GM20431 (cell line): ENCODE data around the gene OXSR1.

Experiments used
- in situ Hi-C: fragments of 300-500 bp; cut with MseI, MboI; formaldehyde crosslinking; loops from one replicate; pipeline ENCODE4 v1.15.0; 2020; ENCODE audit warnings: low sequenced_read_pairs; ENCODE audit not compliant: unreplicated experiment

The OXSR1 gene

DNA sequence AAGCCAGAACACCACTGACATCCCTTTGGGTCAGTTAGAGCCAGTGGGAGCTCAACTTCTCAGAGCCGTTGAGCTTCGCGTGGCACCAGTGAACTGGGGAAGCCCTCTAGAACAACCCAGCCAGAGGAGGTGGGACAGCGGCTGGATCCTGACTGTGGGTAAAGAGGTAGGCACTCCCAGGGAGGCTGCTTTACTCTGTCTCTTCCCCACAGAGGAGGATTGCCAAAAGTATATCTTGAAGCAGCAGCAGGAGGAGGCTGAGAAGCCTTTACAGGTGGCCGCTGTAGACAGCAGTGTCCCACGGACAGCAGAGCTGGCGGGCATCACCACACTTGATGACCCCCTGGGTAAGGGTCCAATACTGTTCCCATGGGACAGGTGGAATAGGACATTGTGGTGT lies 25.7 kb upstream of the OXSR1 start:
- in situ Hi-C loops: loop anchor here (25.0 kb wide), 1 partner anchor 348 kb away; the partner anchor contains the start of gene EXOG

DNA sequence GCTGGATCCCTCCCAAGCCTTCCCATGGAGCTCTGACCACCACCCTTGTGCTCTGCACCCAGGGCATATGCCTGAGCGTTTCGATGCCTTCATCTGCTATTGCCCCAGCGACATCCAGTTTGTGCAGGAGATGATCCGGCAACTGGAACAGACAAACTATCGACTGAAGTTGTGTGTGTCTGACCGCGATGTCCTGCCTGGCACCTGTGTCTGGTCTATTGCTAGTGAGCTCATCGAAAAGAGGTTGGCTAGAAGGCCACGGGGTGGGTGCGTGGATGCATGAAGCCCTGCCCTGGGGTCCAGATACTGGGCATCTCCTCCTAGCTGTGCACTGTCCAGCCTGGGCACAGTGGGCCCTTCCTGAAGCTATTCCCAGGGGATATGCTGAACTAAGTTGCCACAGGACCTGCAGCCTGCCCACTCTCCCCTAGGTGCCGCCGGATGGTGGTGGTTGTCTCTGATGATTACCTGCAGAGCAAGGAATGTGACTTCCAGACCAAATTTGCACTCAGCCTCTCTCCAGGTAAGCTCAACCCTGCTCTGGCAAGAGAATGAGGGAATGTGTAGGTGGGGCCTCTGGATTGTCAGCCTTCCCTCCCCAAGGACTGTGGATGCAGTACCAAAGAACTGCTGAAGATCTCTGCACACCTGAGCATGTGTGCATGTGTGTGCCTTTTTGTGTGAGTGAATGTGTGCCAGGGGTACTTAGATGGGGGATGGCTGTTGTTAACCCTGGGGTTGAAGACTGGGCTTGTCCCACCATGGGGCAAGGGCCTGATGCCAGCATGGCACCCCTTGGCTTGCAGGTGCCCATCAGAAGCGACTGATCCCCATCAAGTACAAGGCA lies 24.8 kb upstream of the OXSR1 start:
- in situ Hi-C loops: loop anchor here (25.0 kb wide), 1 partner anchor 347 kb away; the partner anchor contains the start of gene EXOG

DNA sequence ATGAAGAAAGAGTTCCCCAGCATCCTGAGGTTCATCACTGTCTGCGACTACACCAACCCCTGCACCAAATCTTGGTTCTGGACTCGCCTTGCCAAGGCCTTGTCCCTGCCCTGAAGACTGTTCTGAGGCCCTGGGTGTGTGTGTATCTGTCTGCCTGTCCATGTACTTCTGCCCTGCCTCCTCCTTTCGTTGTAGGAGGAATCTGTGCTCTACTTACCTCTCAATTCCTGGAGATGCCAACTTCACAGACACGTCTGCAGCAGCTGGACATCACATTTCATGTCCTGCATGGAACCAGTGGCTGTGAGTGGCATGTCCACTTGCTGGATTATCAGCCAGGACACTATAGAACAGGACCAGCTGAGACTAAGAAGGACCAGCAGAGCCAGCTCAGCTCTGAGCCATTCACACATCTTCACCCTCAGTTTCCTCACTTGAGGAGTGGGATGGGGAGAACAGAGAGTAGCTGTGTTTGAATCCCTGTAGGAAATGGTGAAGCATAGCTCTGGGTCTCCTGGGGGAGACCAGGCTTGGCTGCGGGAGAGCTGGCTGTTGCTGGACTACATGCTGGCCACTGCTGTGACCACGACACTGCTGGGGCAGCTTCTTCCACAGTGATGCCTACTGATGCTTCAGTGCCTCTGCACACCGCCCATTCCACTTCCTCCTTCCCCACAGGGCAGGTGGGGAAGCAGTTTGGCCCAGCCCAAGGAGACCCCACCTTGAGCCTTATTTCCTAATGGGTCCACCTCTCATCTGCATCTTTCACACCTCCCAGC lies 24.0 kb upstream of the OXSR1 start:
- in situ Hi-C loops: loop anchor here (25.0 kb wide), 1 partner anchor 346 kb away; the partner anchor contains the start of gene EXOG

DNA sequence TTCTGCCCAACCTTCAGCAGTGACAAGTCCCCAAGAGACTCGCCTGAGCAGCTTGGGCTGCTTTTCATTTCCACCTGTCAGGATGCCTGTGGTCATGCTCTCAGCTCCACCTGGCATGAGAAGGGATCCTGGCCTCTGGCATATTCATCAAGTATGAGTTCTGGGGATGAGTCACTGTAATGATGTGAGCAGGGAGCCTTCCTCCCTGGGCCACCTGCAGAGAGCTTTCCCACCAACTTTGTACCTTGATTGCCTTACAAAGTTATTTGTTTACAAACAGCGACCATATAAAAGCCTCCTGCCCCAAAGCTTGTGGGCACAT lies 23.4 kb upstream of the OXSR1 start:
- in situ Hi-C loops: loop anchor here (25.0 kb wide), 1 partner anchor 345 kb away; the partner anchor contains the start of gene EXOG

DNA sequence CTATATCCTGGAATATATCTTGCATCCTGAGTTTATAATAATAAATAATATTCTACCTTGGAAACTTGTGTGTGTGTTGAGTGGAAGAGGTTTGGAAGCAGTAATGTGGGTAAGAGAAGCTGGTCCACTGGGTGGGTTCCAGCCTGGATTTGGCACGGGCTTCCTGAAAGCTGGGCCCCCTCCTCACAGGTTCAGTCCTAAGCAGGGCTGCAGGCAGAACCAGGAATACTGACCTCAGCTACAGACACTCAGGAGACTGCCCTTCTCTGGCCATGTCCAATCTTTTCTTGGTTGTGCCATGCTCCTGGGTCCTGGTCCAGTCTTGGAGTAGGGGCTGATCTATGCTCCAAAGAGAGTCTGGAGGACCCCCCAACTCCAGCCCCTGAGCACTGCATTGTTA lies 22.4 kb upstream of the OXSR1 start:
- in situ Hi-C loops: loop anchor here (25.0 kb wide), 1 partner anchor 344 kb away; the partner anchor contains the start of gene EXOG

DNA sequence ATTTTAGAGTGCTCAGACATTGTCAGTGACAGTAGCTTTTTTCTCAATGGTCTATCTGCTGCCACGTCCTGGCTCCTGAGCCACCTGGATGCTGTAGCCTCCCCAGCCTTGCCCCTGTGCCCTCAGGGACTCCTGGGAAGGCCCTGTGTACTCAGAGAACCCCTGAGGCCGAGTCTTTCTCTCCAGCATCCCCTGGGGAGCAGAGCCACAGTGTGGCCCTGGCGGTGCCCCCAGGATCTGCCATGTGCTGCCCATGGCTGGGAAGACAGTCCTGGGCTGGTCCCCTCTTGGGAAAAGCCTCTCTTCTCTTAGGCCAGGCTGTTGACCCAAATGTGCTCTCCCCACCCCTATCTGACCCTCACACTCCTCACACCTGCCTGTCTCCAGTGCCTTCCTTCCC lies 21.8 kb upstream of the OXSR1 start:
- in situ Hi-C loops: loop anchor here (25.0 kb wide), 1 partner anchor 344 kb away; the partner anchor contains the start of gene EXOG

DNA sequence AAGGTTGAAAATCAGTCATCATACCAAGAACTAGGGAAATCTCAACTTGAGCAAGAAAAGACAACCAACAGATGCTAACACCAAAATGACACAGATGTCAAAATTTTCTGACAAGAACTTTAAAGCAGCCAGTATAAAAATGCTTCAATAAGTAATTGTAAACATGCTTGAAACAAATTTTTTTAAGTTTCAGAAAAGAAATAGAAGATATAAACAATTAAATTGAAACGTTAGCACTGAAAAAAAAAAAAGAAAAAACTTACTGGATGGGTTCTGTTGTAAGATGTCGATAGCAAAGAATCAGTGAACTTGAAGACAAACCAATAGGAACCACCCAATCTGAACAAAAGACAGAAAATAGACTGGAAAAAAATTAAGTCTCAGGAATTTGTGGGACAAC lies 18.8 kb upstream of the OXSR1 start:
- in situ Hi-C loops: loop anchor here (25.0 kb wide), 1 partner anchor 341 kb away; the partner anchor contains the start of gene EXOG

DNA sequence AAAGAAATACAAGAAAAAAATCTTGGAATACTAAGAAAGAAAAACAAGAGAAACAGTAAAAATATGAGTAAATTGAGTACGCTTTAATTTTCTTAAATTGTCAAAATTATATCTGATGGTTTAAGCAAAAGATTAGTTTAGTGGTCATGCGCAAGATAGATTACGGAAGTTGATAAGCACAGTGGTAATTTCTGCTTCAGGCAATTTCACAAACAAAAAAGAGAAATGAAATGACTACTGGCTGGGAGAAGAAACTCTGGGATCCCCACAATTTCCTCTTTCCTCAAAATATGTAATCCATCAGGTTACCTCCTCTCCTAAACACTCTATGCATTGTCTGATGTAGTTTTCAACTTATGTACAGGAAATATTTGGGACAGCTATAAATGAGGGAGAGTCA lies 17.9 kb upstream of the OXSR1 start:
- in situ Hi-C loops: loop anchor here (25.0 kb wide), 1 partner anchor 340 kb away; the partner anchor contains the start of gene EXOG

DNA sequence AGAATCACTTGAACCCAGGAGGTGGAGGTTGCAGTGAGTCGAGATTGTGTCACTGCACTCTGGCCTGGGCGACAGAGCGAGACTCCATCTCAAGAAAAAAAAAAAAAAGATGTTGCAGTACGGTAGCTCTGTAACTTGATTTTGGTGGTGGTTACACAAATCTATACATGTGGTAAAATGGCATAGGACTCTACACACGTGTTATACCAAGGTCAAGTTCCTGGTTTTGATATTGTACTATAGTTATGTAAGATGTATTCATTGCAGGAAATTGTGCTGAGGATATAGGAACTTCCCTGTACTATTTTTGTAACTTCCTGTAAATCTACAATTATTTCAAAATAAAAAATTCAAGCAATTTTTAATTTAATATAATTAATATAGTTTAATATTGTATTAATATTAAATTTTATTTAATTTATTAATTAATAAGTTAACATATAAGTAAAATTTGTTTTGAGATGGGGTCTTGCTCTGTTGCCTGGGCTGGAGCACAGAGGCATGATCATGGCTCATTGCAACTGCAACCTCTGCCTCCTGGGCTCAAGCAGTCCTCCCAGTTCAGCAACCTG lies 16.9 kb upstream of the OXSR1 start:
- in situ Hi-C loops: loop anchor here (25.0 kb wide), 1 partner anchor 339 kb away; the partner anchor contains the start of gene EXOG

DNA sequence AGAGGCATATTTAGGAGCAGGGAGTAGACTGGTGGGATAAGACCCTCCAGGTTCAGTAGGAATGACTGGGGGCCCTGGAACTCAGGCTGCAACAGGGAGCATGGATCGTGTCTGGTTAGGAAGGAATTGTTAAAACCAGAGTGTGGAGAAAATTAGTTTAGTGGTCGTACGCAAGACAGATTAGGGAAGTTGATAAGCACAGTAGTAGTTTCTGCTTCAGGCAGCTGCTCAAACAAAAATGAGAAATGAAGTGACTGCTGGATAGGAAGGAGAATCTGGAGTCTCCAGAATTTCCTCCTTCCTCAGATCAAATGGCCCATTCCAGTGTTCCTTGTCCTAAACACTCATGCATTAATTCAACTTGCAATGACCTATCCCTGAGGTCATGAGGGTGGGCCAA lies 15.6 kb upstream of the OXSR1 start:
- in situ Hi-C loops: loop anchor here (25.0 kb wide), 1 partner anchor 338 kb away; the partner anchor contains the start of gene EXOG

DNA sequence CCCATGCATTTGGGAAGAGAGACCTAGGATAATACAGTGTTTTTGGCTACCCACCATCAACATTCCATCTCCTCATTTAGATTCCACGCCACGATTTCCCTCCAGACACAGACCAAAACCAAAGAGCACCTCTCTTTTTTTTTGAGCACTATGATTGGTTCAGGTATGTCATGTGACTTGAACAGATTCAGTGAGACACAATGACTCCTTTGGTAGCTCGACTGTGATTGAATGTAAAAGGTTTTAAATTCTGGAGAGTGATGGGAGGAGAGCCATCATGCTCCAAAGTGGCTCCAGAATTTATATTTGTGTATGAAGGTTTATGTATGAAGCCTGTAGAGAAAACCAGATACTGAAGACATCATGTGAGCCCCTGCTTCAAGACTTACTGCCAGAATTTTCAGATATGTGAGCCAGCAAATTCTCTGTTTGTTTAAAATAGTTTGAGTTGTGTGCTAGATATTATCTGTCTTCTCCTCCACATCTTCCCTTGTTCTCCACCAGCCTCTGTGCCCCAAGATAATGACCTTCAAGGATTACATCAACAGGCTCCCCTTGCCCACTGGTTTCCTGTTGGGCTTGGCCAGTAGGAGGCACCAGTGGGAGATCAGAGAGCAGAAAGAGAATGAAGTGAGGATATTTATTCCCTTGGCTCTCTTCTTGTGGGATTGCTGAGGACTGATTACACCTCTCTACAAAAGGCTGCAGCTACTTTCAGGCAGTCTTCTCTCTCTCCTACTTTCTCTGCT lies 14.4 kb upstream of the OXSR1 start:
- in situ Hi-C loops: no loop called here

DNA sequence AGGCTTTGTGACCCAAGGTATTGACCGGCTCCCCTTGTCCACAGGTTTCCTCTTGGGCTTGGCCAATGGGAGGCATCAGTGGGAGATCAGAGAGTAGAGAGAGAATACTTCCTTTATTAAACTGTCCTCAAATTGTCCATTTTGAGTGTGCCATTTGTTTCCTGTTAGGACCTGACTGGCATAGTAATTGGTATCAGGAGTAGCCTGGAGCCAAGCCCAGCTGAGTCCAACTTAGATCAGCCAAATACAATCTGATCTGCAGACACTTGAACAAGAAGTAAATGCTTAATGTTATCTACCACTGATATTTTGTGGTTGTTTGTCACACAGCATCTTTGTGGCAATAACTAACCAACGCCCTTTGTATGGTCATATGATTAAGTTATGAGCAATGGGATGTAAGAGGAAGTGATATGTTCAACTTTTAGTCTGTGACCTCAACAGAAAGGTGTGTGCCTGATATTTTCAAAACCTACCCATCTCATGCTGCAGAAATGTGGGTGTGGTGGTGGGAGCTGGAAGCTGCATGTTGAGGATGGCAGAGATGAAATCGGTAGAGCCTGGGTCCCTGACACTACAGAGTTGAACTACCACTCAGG lies 13.6 kb upstream of the OXSR1 start:
- in situ Hi-C loops: no loop called here

DNA sequence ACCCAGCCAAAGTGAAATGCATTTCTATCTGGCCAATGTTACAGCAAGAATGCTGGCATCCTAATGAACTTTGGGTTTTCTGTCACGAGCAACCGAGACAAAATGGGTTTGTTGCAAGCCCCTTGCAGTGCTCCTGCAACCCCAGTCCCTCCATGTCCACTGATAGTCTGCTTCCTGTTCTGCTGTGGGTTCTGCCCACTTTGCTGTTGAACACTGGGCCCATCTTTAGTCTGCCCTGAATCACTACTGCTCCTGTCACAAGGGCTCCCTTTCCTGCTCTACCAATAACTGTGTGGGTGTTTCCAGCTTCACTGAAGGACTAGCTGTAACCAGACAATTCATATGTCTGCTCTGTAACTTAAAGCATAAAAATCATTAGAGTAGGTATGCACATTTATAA lies 12.7 kb upstream of the OXSR1 start:
- in situ Hi-C loops: no loop called here

DNA sequence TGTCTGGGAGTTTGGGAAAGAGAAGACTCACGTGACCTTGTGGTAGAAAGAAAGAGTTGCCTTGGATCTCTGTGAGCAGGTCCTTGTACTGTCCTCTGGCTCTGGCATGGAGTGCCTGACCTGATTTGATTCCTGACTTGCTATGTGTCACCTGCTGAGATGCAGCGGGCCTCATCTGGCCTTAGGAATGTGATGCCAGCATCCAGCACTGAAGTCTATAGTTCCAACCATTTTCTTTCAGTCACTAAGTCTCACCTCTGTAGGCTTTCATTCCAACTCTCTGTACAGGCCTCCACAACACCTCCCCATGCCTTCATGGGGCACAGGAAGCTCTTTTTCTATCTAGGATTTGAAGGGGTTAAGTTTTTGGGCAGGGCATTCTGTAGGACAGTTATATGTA lies 12.1 kb upstream of the OXSR1 start:
- in situ Hi-C loops: no loop called here

DNA sequence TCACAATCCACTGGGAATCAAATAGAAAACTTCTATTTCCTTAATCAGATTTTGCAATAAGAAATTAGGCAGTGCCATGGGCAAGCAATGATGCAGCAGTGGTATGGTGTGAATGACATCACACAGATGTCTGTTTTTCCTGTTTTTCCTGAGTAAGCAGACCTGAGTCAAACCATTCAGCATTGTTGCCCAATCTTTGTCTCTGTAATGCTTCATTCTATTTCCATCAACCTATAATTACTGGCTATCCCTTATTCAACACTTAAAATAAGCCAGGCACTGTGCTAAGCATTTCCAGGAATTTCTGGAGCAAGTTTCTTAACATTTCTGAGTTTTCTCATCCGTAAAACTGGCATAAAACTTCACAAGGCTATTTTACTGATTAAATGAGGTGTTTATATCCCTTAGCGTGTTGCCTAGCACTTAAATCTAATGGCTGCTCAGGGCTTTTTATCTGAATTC lies 11.3 kb upstream of the OXSR1 start:
- in situ Hi-C loops: no loop called here

DNA sequence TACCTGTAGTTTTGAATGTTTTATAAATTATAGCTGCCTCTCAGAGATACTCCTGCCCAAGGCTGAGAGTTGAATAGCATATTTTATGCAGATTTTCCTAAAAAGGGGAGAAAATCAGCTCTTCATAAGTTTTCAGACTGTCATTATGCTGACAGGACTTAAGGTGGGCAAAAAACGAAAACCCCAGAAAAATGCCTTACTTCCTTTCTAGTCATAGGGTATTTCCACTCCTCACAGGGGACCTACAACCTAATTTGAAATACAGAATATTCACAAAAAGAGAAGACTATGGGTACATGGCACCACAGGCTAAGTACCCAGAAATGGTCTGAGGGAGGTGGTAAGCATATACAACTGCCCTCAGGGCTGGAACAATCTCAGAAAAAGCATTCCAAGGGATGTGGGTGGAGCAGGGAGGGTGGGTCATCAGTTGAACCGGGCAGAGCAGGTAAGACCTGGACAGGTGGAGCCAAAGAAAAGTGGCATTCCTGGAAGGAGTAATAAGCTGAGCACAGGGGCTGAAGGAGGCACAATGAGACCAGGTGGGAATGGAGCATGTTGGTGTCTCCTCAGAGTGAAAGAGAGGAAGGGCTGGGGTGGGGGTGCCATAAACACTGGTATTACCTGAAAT lies 10.6 kb upstream of the OXSR1 start:
- in situ Hi-C loops: no loop called here

DNA sequence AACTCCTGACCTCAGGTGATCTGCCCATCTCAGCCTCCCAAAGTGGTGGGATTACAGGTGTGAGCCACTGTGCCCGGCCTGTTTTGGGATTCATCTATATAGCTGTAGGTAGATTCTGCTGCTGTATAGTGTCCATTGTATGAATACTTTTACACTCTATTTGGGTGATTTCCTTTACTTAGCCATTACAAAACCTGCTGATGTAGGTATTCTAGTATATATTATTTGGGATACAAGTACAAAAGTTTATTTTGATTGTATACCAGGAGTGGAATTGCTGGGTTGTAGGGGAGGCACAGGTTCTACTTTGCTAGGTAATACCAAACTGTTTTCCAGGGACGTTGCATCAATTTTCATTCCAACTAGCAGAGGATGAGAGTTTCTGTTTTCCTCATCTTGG lies 9.5 kb upstream of the OXSR1 start:
- in situ Hi-C loops: no loop called here

DNA sequence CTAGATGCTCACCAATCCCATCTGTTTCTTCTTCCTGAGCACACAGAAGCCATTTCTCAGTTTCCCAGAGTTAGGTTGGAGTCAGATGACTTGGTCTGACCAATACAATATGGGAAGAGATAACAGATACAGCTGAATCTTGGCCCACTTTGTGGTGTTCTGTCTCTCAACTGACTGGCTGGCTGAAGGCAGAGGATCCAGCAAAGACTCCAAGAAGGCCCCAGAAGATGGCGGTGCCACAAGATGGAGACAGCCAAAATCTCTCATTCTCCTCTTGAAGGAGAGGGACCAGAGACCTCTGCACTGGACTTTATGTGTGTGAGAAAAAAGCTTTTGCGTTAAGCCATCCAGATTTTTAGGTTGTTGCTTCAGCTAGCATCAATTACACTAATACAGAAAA lies 8.2 kb upstream of the OXSR1 start:
- in situ Hi-C loops: no loop called here

DNA sequence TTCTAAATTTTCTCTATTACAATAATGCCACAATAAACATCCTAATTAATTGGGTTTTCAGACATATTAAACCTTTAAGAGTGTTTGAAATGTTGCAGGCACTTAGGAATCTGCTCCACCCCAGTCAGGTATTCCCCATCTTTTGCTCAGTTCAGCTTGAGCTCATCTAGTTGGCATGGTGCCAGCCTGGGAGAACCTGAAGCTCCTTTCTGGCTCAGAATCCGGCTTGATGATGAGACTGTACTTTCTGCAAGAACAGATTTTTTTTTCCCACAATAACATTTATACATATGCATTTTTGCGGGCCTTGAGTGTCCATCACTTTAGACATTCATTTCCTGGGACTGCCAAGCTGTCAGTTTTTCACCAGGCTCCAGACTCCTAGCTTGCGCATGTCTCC lies 7.7 kb upstream of the OXSR1 start:
- in situ Hi-C loops: no loop called here
